Measurements from ENCODE around the gene IGFBP7.

IGFBP7 gene

GRCh38 chr4:57147335-57148060 lies 37.3 kb upstream of the IGFBP7 start:
- TF ChIP-seq CTCF (IDR thresholded peaks at IDR 0.05; ENCODE audit: insufficient read depth, low read depth, low read length, missing control alignments) = no peak
- H3K4me3 ChIP-seq (ENCODE audit: low read length) = no peak overlapping the region
- DNase-seq (ENCODE audit: low read depth) = peak; percentile 79

- no peak for DNase-seq (ENCODE audit: low read depth)
- no peak for TF ChIP-seq CTCF (IDR thresholded peaks at IDR 0.05; ENCODE audit: insufficient read depth, low read depth, low read length, missing control alignments)
- H3K4me3 ChIP-seq (ENCODE audit: low read length) = no peak overlapping the region
These were observed 36.3 kb upstream of the IGFBP7 start for GRCh38 chr4:57146444-57146843.

GRCh38 chr4:57144466-57144865 lies 34.3 kb upstream of the IGFBP7 start:
- no peak overlapping the region for H3K4me3 ChIP-seq (ENCODE audit: low read length)
- TF ChIP-seq CTCF (IDR thresholded peaks at IDR 0.05; ENCODE audit: insufficient read depth, low read depth, low read length, missing control alignments) = no peak
- no peak for DNase-seq (ENCODE audit: low read depth)

GRCh38 chr4:57139783-57140182 lies 29.6 kb upstream of the IGFBP7 start:
- no peak for TF ChIP-seq CTCF (IDR thresholded peaks at IDR 0.05; ENCODE audit: insufficient read depth, low read depth, low read length, missing control alignments)
- no peak for DNase-seq (ENCODE audit: low read depth)

GRCh38 chr4:57137261-57137660 lies 27.1 kb upstream of the IGFBP7 start:
- no peak for DNase-seq (ENCODE audit: low read depth)
- H3K4me3 ChIP-seq (ENCODE audit: low read length) = no peak overlapping the region
- TF ChIP-seq CTCF (IDR thresholded peaks at IDR 0.05; ENCODE audit: insufficient read depth, low read depth, low read length, missing control alignments) = no peak

More at GRCh38 chr4:57139783-57140182, 29.6 kb upstream of the IGFBP7 start:
- H3K4me3 ChIP-seq (ENCODE audit: low read length) = no peak overlapping the region

- no peak overlapping the region for H3K4me3 ChIP-seq (ENCODE audit: low read length)
- DNase-seq (ENCODE audit: low read depth) = peak; percentile 76
- no peak for TF ChIP-seq CTCF (IDR thresholded peaks at IDR 0.05; ENCODE audit: insufficient read depth, low read depth, low read length, missing control alignments)
These were observed 26.1 kb upstream of the IGFBP7 start for GRCh38 chr4:57136281-57136680.

GRCh38 chr4:57132743-57133137 lies 22.6 kb upstream of the IGFBP7 start:
- peak; percentile 29 for DNase-seq (ENCODE audit: low read depth)
- no peak for TF ChIP-seq CTCF (IDR thresholded peaks at IDR 0.05; ENCODE audit: insufficient read depth, low read depth, low read length, missing control alignments)

More at GRCh38 chr4:57132743-57133137, 22.6 kb upstream of the IGFBP7 start:
- no peak overlapping the region for H3K4me3 ChIP-seq (ENCODE audit: low read length)
